Fibroblast of skin of left quadriceps (primary cell): ENCODE data around the gene RALGAPA2.
"Not testable (repeated sequence)": the region's sequence is repeated elsewhere in the genome, so short reads cannot be mapped to it uniquely, and the experiment has no call there.

Experiments used
- DNase-seq, 2 experiments: peaks; one replicate each; pipeline ENCODE4 v3.0.0-alpha.2; 2013; ENCODE audit warnings: low read depth in 2 of 2

The RALGAPA2 gene

DNA sequence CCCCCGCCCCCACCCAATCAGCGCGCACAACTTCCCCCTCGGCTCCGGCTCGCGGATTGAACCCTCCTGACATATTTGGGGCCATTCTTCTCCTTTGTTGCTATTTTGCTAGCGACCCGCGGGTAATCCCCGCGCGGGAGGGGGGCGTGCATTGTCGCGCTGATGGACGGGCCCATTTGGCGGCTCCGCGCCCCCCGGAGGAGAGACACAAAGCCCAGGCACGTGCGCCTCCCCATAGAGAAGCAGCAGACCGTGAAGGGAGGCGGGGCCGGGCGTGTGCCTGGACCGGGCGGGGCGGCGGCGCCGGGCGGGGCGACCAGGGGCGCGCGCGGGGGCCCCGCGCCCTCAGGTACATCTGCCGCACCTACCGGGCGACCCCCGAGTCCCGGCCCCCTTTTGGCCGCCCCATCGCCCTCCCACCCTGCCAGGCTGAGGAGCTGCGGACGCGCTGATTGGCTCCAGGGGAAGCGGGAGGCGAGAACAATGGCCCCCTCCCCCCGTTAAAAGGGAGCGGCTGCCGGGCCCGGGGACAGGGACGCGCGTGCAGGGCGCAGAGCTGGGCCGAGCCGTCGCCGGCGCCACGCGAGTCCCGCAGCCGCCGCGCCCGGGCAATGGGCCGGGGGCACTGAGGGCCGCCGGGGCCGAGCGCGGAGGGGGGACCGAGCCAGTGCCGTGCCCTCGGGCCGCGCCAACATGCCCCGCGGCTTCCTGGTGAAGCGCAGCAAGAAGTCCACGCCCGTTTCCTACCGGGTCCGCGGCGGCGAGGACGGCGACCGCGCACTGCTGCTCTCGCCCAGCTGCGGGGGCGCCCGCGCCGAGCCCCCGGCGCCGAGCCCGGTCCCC, 344.6 kb downstream of the RALGAPA2 start, which contains the start of gene INSM1:
Gene INSM1 (plus strand): TSS at position 530 of the 843 bp plus-strand sequence. CDS start 164 bp downstream, at position 694.
- DNase-seq: no peak

- DNase-seq: no peak
Measured at GRCh38 chr20:20366876-20367574, 345.4 kb downstream of the RALGAPA2 start.

DNA sequence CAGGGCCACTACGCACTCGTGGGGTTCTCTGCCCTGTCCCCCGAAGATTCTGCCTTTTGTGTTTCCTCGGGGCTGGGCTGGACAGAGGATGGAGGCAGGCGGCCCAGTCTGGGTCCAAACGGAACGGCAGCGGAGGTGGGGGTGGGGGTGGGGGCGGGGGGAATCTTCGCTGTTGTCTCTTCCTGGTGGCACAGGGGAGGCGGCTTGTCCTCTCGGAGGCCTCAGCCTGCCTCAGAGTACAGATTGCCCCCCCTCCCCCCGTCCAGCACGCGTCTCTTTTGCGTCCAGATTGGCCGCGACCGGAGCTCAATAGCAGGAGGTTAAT, 345.9 kb downstream of the RALGAPA2 start:
- no peak for DNase-seq

- no peak for DNase-seq
Measured at GRCh38 chr20:20365480-20366161, 346.8 kb downstream of the RALGAPA2 start.

GRCh38 chr20:20364593-20365479, 347.6 kb downstream of the RALGAPA2 start:
- no peak for DNase-seq

DNA sequence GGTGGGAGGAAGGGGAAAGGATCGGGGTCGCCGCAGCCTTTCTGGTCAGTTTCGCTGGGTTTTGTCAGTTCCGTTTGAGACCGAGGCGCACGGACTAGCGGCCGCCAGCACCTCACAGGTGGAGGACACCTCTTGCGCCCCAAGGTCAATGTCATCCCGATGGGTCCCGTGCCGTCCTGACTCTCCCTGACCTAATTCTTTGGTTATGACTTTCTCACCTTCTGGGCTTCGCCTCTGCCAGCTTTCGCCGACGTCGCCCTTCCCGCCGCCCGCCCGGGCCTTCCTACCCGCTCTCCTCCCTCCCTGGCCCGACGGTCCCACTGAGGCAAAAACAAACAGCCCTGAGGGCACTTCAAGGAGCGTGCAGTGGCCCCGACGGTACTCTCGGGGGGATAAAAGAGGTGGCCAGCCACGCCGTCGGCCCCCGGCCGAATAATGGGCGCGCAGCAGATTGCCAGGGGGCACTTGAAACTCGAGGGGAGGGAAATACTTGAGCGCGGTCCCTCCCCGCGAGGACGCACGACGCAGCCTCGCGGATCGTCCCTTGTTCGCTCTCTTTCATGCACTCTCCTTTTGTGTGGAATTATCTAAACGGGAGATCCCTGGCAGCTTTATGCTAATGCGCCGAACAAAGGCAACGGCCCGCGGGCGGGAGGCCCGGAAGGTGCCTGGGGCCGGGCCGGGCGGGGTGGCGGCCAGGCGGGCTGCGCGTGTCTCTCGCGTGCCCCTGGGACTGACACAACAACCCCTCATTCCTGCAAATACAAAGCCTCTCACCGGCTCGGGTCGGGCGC, 348.4 kb downstream of the RALGAPA2 start:
- DNase-seq: no peak

DNA sequence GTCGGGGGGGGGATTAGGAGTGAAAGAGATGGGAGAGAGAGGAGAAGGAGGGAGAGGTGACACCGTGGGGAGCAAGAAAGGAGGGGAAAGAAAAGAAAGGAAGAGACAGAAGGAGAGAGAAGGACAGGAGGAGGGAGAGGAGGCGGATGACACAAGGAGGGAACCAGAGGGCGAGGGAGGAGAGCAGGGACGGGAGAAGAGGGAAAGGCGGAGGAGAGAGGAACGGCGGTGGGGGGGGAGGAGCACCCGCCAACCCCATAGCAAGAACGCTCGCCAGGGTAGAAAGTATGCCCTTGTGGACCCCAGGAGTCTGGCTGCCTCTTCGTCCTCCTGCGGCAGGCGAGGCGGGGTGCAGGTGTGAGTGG, 349.0 kb downstream of the RALGAPA2 start:
- no peak for DNase-seq

- DNase-seq: no peak
Measured at GRCh38 chr20:20362774-20363433, 349.5 kb downstream of the RALGAPA2 start.

GRCh38 chr20:20360464-20360863, 352.0 kb downstream of the RALGAPA2 start:
- DNase-seq: peak; percentile 27 to 28

- DNase-seq: no peak
Measured at GRCh38 chr20:20359628-20360027, 352.8 kb downstream of the RALGAPA2 start.

GRCh38 chr20:20358801-20359200, 353.6 kb downstream of the RALGAPA2 start:
- no peak for DNase-seq

- DNase-seq: not testable (repeated sequence)
Measured at GRCh38 chr20:20355503-20355902, 356.9 kb downstream of the RALGAPA2 start.

GRCh38 chr20:20353576-20353975, 358.9 kb downstream of the RALGAPA2 start:
- DNase-seq: no peak

DNA sequence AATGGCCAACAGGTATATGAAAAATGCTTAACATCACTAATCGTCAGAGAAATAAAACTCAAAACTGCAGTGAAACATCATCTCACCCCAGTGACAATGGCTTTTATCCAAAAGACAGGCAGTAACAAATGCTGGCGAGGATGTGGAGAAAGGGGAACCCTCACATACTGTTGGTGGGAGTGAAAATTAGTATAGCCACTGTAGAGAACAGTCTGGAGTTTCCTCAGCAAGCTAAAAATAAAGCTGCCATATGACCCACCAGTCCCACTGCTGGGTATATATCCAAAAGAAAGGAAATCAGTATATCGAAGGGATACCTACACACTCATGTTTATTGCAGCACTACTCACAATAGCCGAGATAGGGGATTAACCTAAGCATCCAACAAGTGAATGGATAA, 368.0 kb downstream of the RALGAPA2 start:
- no peak for DNase-seq

- no peak for DNase-seq
Measured at GRCh38 chr20:20343932-20344331, 368.5 kb downstream of the RALGAPA2 start.
